Natural killer cell (primary cell): ENCODE results near the gene ARL15. TPM values are rescaled to one million over a fixed set of nuclear protein-coding genes. Genes with fewer than 3 reads are reported as not detected.

ENCODE experiments used
- ATAC-seq, 3 donors: fragments of 150-1000 bp in 2 of 3; fragments of 200-7000 bp in 1 of 3; cut with Tn5 transposase; 1 replicate in 1 of 3; 2 replicates in 2 of 3; pipeline ENCODE4 v1.10.0; 2021; ENCODE audit warnings: mild to moderate bottlenecking in 2 of 3, moderate library complexity in 2 of 3
- DNase-seq, 2 donors: peaks; one replicate each; pipeline versions ENCODE4 v3.0.0 to v3.0.0-alpha.2; 2013 to 2021; ENCODE audit warnings: mixed read lengths in 1 of 2
- H3K27ac ChIP-seq: one replicate; pipeline ENCODE4 v1.5.1; 2013; ENCODE audit warnings: mild to moderate bottlenecking, low read length
- H3K27me3 ChIP-seq: one replicate; pipeline ENCODE4 v1.6.1; 2013; ENCODE audit warnings: low read length; ENCODE audit not compliant: control insufficient read depth, insufficient read depth
- H3K36me3 ChIP-seq: one replicate; pipeline ENCODE4 v1.6.1; 2013; ENCODE audit warnings: low read length; ENCODE audit not compliant: control insufficient read depth, insufficient read depth
- H3K4me1 ChIP-seq: one replicate; pipeline ENCODE4 v1.6.1; 2013; ENCODE audit warnings: low read length; ENCODE audit not compliant: control insufficient read depth, insufficient read depth
- H3K4me3 ChIP-seq: one replicate; pipeline ENCODE4 v1.5.1; 2013; ENCODE audit warnings: low read length
- H3K9me3 ChIP-seq: one replicate; pipeline ENCODE4 v1.6.1; 2013; ENCODE audit warnings: low read length; ENCODE audit not compliant: control insufficient read depth, insufficient read depth
- H3K27ac Mint-ChIP-seq, 2 donors: one replicate each; pipeline ENCODE4 v1.8.0; 2022; ENCODE audit warnings: mild to moderate bottlenecking in 2 of 2, mixed read lengths in 2 of 2, moderate library complexity in 1 of 2
- H3K27me3 Mint-ChIP-seq, 2 donors: one replicate each; pipeline ENCODE4 v1.8.0; 2022; ENCODE audit warnings: low read depth in 2 of 2, mixed read lengths in 2 of 2
- H3K36me3 Mint-ChIP-seq: one replicate; pipeline ENCODE4 v1.8.0; 2022; ENCODE audit warnings: mixed read lengths
- H3K4me1 Mint-ChIP-seq, 2 donors: one replicate each; pipeline ENCODE4 v1.8.0; 2022; ENCODE audit warnings: mixed read lengths in 2 of 2
- H3K4me3 Mint-ChIP-seq: one replicate; pipeline ENCODE4 v1.8.0; 2022; ENCODE audit warnings: mild to moderate bottlenecking, moderate library complexity, mixed read lengths
- H3K9me3 Mint-ChIP-seq, 2 donors: one replicate each; pipeline ENCODE4 v1.8.0; 2022; ENCODE audit warnings: mixed read lengths in 2 of 2
- CTCF ChIP-seq: fragments of 200-600 bp; IDR thresholded peaks from one replicate; pipeline ENCODE4 v1.8.0; 2022; ENCODE audit warnings: antibody characterized with exemption
- WGBS: methylation state at CpG from one replicate; pipeline ENCODE4 v1.1.7; 2013; ENCODE audit warnings: missing lambda C conversion rate; ENCODE audit not compliant: insufficient coverage; 5-methylcytosine and 5-hydroxymethylcytosine counted together
- intact Hi-C: fragments of 100-400 bp; cut with micrococcal nuclease; formaldehyde crosslinking; loops from one replicate; pipeline ENCODE4 v1.14.2; 2022
- total RNA-seq, 4 donors: library from RNA; stranded (reverse); fragments of 120-200 nt in 1 of 4; gene quantifications; one replicate each; pipeline versions ENCODE4 v1.2.3 to v1.2.4, GENCODE V29; 2013 to 2022

Gene ARL15
- total RNA-seq, 3 donors from 2014 or later (not counting 1 experiment from before 2014, with no cell fraction given) = 28.9 to 35.1 (median 33.1) TPM

DNA sequence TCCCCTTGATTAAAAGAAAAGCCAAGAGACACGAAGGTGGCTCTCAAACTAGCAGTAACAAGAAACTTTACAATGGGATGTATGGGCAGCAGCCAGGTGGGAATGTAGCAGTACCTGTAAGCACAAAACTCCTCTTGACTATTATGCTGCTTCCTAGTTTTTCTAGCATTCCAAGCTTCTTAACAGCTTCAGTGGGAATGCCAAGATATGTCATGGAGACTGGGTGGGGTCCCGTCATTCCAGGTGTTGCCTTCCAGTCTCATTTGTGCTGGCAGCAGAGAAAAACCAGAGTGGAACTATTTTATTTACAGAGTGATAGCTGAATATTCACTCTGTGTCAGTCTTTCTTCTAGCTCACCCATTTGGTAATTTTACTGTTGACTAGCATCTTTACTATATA is 236.6 kb downstream of the ARL15 start:
- Histone ChIP-seq H3K4me1 (no peaks in the 10 kb centered on the region), H3K4me3 (no peak overlapping the region), H3K27ac (no peak overlapping the region), H3K9me3 (no peaks in the 10 kb centered on the region), H3K27me3 (no peaks in the 10 kb centered on the region), H3K36me3 (no peaks in the 10 kb centered on the region)
- Mint-ChIP-seq H3K27me3 (no peaks in the 10 kb centered on the region), H3K4me1 (no peaks in the 10 kb centered on the region), H3K9me3 (no peaks in the 10 kb centered on the region), H3K27ac (no peak overlapping the region), H3K4me3 (no peak overlapping the region), H3K36me3 (no peaks in the 10 kb centered on the region)
- ATAC-seq (no peak), DNase-seq (no peak)
- 91% methylated on average over 2 of the region's 2 CpGs for WGBS
- intact Hi-C loops = no loop called here
- TF ChIP-seq CTCF = no peak

DNA sequence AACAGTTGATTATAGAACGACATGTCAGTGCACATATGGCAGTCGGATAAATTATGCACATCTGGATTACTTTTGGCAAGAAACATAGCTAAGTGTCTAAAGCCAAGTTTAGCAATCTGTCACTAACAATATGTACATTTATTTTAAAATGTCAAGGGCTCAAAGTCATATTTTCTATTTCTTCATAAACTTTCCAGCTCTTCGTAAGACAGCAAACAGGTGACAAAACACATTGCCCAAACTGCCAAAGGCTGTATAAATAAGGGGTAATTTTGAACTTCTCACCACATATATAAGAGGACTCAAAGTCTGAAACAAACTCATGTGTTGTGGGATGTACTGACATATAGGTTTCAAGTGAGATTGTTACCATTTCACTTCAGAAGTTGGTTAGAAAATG is 237.2 kb downstream of the ARL15 start:
- Histone ChIP-seq H3K27ac (no peak overlapping the region), H3K4me1 (no peaks in the 10 kb centered on the region), H3K36me3 (no peaks in the 10 kb centered on the region), H3K27me3 (no peaks in the 10 kb centered on the region), H3K9me3 (no peaks in the 10 kb centered on the region), H3K4me3 (no peak overlapping the region)
- no peaks in the 10 kb centered on the region for H3K9me3 Mint-ChIP-seq
- H3K27me3 Mint-ChIP-seq = no peaks in the 10 kb centered on the region
- no peak overlapping the region for H3K27ac Mint-ChIP-seq
- ATAC-seq (no peak), DNase-seq (no peak)
- no peak overlapping the region for H3K4me3 Mint-ChIP-seq
- no peak for TF ChIP-seq CTCF
- WGBS = 100% methylated on average over 2 of the region's 3 CpGs
- H3K36me3 Mint-ChIP-seq = no peaks in the 10 kb centered on the region
- peaks cover 2% of the 10 kb centered on the region in 2 donors for H3K4me1 Mint-ChIP-seq
- intact Hi-C loops = no loop called here

- no peak for ATAC-seq
- H3K27me3 Mint-ChIP-seq = no peaks in the 10 kb centered on the region
- Histone ChIP-seq H3K36me3 (no peaks in the 10 kb centered on the region), H3K27me3 (no peaks in the 10 kb centered on the region), H3K4me3 (no peak overlapping the region), H3K4me1 (no peaks in the 10 kb centered on the region), H3K27ac (no peak overlapping the region), H3K9me3 (no peaks in the 10 kb centered on the region)
- TF ChIP-seq CTCF = no peak
- H3K4me3 Mint-ChIP-seq = no peak overlapping the region
- DNase-seq = no peak
- no peaks in the 10 kb centered on the region for H3K36me3 Mint-ChIP-seq
- intact Hi-C loops = no loop called here
- H3K27ac Mint-ChIP-seq = no peak overlapping the region
- no peaks in the 10 kb centered on the region for H3K9me3 Mint-ChIP-seq
- no CpG with 5 or more reads among the region's 2 CpGs for WGBS
- peaks cover 7 to 8% of the 10 kb centered on the region in 2 donors for H3K4me1 Mint-ChIP-seq
These were observed 243.9 kb downstream of the ARL15 start for GRCh38 chr5:54066433-54066832.

GRCh38 chr5:54063817-54064216 is 246.6 kb downstream of the ARL15 start:
- H3K4me1 Mint-ChIP-seq = peaks cover 8 to 11% of the 10 kb centered on the region in 2 donors
- H3K27me3 Mint-ChIP-seq = no peaks in the 10 kb centered on the region
- no peak for TF ChIP-seq CTCF
- no peaks in the 10 kb centered on the region for H3K9me3 Mint-ChIP-seq
- intact Hi-C loops = no loop called here
- H3K4me3 Mint-ChIP-seq = no peak overlapping the region
- Histone ChIP-seq H3K27me3 (no peaks in the 10 kb centered on the region), H3K27ac (no peak overlapping the region), H3K4me1 (no peaks in the 10 kb centered on the region), H3K4me3 (no peak overlapping the region), H3K9me3 (no peaks in the 10 kb centered on the region), H3K36me3 (no peaks in the 10 kb centered on the region)
- ATAC-seq = no peak
- H3K36me3 Mint-ChIP-seq = no peaks in the 10 kb centered on the region
- WGBS = 93% methylated on average over 2 of the region's 3 CpGs
- DNase-seq = no peak
- no peak overlapping the region for H3K27ac Mint-ChIP-seq
